Thyroid gland (tissue), 4 donors: ENCODE data around the gene GAS6.

ENCODE experiments used
- POLR2A ChIP-seq, 2 donors: fragments of 450-650 bp; IDR thresholded peaks; one replicate each; pipeline ENCODE4 v1.6.1; 2017; ENCODE audit warnings: antibody characterized with exemption in 2 of 2, mild to moderate bottlenecking in 2 of 2, moderate library complexity in 1 of 2
- TF ChIP-seq, protein P1 (sequence below), 6 experiments: fragments of 200-600 bp in 3 of 6; fragments of 450-650 bp in 3 of 6; sonication (generic) in 3 of 6; IDR thresholded peaks; one replicate each; pipeline ENCODE4 v1.5.1; 2016 to 2019; ENCODE audit warnings: antibody characterized with exemption in 6 of 6, mild to moderate bottlenecking in 2 of 6, inconsistent platforms in 1 of 6, moderate library complexity in 1 of 6

DNA sequence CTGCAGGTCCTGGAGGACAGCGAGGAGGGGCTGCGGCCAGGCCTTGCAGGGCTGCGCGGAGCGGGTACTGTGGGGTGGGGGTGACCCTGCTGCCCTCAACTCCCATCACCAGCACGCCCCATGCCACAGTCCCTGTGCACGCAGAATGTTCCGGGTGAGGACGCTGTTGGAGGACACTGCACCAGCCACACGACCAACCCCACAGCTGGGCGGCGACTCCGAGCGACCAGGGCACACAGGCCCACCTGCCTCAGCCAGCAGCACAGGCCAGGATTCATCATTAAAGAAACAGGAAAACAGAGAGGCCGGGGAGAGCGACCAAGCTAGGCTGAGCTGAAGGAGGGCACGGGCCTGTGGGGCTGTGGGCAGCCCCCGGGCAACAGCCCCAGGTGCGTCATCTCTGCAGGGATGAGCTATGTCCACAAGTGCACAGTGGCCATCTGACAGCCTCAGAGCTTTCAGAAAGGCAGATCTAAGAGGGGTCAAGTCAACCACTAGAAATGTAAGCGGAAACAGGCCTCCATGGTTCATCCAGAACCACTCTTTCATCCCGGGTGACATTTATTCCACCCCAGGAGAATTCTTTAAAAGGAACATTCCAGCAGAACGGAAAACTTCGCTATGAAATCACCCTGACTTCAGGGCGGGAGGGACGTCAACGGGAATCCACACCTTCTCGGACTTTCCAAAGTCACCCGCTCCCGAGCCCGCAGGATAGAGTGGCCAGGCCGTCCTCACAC is 1.5 kb downstream of the GAS6 start:
- TF ChIP-seq, protein P1, sequence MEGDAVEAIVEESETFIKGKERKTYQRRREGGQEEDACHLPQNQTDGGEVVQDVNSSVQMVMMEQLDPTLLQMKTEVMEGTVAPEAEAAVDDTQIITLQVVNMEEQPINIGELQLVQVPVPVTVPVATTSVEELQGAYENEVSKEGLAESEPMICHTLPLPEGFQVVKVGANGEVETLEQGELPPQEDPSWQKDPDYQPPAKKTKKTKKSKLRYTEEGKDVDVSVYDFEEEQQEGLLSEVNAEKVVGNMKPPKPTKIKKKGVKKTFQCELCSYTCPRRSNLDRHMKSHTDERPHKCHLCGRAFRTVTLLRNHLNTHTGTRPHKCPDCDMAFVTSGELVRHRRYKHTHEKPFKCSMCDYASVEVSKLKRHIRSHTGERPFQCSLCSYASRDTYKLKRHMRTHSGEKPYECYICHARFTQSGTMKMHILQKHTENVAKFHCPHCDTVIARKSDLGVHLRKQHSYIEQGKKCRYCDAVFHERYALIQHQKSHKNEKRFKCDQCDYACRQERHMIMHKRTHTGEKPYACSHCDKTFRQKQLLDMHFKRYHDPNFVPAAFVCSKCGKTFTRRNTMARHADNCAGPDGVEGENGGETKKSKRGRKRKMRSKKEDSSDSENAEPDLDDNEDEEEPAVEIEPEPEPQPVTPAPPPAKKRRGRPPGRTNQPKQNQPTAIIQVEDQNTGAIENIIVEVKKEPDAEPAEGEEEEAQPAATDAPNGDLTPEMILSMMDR (IDR thresholded peaks at IDR 0.05): no peak
- no peak for TF ChIP-seq POLR2A (IDR thresholded peaks at IDR 0.05)
